Activated B cell treated with CpG ODN at 0.5 μM for 24 hours (primary cell): Measurements from ENCODE around the gene COL5A1. TPM values are rescaled to one million over a fixed set of nuclear protein-coding genes. Genes with fewer than 3 reads are reported as not detected.

Experiments
- ATAC-seq: fragments of 200-7000 bp; cut with Tn5 transposase; one replicate; pipeline ENCODE4 v1.10.0; 2021; ENCODE audit warnings: low read depth, mild to moderate bottlenecking, moderate library complexity
- CTCF ChIA-PET: fragments of 350-600 bp; sonication (Branson Sonifier 250); formaldehyde crosslinking; loops from one replicate; lab custom pipeline; 2021; ENCODE audit warnings: antibody characterized with exemption; lab: Charles Lee
- POLR2A ChIA-PET: fragments of 350-600 bp; sonication (Branson Sonifier 250); formaldehyde crosslinking; loops from one replicate; lab custom pipeline; 2021; ENCODE audit warnings: antibody characterized with exemption; lab: Charles Lee
- DNase-seq: peaks from one replicate; pipeline ENCODE4 v3.0.0; 2022
- H3K27ac Mint-ChIP-seq: one replicate; pipeline ENCODE4 v1.8.0; 2020; ENCODE audit warnings: mixed read lengths
- H3K27me3 Mint-ChIP-seq: one replicate; pipeline ENCODE4 v1.8.0; 2021; ENCODE audit warnings: mixed read lengths
- H3K36me3 Mint-ChIP-seq: one replicate; pipeline ENCODE4 v1.8.0; 2021; ENCODE audit warnings: low read depth, mixed read lengths
- H3K4me1 Mint-ChIP-seq: one replicate; pipeline ENCODE4 v1.8.0; 2021; ENCODE audit warnings: mixed read lengths
- H3K4me3 Mint-ChIP-seq: one replicate; pipeline ENCODE4 v1.8.0; 2020; ENCODE audit warnings: mild to moderate bottlenecking, mixed read lengths
- H3K9me3 Mint-ChIP-seq: one replicate; pipeline ENCODE4 v1.8.0; 2020; ENCODE audit warnings: mixed read lengths
- intact Hi-C: fragments of 100-400 bp; cut with micrococcal nuclease; formaldehyde crosslinking; loops from one replicate; pipeline ENCODE4 v1.15.1; 2024
- total RNA-seq: library from RNA; stranded (reverse); gene quantifications from 2 replicates; pipeline ENCODE4 v1.2.3, GENCODE V29; 2022
- TF ChIP-seq, protein P1 (sequence below): fragments of 200-600 bp; IDR thresholded peaks from one replicate; pipeline ENCODE4 v1.8.0; 2022; ENCODE audit warnings: antibody characterized with exemption, mild to moderate bottlenecking

COL5A1 gene
- total RNA-seq, 1 donor from 2014 or later: 0.02 TPM

DNA sequence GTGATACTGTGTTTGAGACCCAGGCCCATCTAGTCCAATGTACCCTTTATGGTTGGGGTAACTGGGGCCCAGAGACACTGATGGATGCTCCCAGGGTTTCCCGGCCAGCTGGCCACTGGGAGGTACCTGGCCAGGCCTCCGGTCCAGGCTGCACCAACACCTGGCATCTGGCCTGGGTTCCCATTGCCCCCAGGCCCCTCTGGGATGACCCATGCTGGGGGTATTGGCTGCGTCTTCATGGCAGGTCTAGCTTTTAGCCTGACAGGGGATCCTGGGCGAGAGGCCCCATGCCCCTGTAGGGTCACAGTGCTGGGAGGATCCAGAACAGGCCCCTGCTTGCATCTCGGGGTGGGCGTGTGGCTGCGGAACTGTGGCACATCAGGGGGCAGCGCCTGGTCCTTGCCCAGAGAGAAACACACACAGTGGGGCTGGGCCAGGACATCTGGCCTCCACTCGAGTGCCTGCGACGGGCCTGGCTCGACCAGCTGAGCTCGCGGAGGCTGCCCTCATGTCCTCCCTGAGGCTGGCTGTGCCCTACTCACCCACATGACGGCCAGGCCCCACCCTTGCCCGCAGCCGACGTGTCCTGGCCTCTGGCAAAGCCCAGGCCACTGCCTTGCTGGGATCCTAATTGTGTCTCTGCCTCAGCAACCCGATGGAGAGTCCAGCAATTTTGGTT, 21.5 kb upstream of the COL5A1 start:
- H3K4me3 Mint-ChIP-seq: no peak overlapping the region
- H3K9me3 Mint-ChIP-seq: no peaks in the 10 kb centered on the region
- ChIA-PET POLR2A (no interaction called here), CTCF (no interaction called here)
- peaks cover 16% of the 10 kb centered on the region for H3K27me3 Mint-ChIP-seq
- DNase-seq: peak; percentile 7
- intact Hi-C loops: no loop called here
- H3K27ac Mint-ChIP-seq: no peak overlapping the region
- no peaks in the 10 kb centered on the region for H3K4me1 Mint-ChIP-seq
- TF ChIP-seq, protein P1, sequence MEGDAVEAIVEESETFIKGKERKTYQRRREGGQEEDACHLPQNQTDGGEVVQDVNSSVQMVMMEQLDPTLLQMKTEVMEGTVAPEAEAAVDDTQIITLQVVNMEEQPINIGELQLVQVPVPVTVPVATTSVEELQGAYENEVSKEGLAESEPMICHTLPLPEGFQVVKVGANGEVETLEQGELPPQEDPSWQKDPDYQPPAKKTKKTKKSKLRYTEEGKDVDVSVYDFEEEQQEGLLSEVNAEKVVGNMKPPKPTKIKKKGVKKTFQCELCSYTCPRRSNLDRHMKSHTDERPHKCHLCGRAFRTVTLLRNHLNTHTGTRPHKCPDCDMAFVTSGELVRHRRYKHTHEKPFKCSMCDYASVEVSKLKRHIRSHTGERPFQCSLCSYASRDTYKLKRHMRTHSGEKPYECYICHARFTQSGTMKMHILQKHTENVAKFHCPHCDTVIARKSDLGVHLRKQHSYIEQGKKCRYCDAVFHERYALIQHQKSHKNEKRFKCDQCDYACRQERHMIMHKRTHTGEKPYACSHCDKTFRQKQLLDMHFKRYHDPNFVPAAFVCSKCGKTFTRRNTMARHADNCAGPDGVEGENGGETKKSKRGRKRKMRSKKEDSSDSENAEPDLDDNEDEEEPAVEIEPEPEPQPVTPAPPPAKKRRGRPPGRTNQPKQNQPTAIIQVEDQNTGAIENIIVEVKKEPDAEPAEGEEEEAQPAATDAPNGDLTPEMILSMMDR: no peak
- H3K36me3 Mint-ChIP-seq: no peaks in the 10 kb centered on the region
- no peak for ATAC-seq

DNA sequence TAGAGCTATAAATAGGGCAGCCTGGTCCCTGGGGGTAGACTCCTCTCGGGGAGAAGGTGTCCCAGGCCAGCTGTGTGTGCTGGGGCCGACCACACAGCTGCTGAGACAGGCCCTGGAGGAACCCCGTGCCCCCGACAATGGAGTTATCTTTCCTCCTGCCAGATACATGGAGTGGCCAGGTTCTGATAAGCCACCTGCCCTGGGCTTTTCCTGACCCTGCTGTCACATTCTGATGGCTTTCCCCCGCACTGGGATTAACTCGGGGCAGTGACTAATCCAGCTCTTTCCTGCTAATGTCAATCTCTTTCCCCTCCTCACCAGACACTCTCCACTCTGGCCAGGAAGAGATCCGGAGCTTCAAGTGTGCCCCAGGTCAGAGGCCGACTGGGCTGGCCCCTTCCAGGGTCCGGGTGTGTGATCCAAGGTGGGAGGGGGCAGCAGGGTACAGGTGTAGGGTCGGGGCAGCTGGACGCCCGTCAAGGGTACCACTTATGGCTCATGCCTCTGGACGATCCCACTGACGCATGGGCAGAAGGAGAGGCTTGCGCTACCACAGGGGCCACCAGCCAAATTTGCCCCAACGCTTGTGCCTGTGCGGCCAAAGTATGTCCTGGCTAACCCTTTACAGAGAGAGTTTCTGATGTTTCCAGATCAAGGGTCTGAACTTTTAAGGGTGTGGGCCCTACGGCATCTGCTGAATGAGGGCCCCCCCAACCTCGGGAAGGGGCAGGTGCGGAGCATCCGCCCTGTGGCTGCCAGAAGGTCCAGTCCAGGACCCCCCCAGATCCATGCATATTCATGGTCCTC, 20.6 kb upstream of the COL5A1 start:
- ChIA-PET POLR2A (no interaction called here), CTCF (no interaction called here)
- TF ChIP-seq, protein P1: no peak
- H3K36me3 Mint-ChIP-seq: no peaks in the 10 kb centered on the region
- intact Hi-C loops: no loop called here
- ATAC-seq (no peak), DNase-seq (peak; percentile 7)
- H3K27me3 Mint-ChIP-seq: peaks cover 16% of the 10 kb centered on the region
- no peak overlapping the region for H3K27ac Mint-ChIP-seq
- no peaks in the 10 kb centered on the region for H3K4me1 Mint-ChIP-seq
- H3K9me3 Mint-ChIP-seq: no peaks in the 10 kb centered on the region
- H3K4me3 Mint-ChIP-seq: no peak overlapping the region

DNA sequence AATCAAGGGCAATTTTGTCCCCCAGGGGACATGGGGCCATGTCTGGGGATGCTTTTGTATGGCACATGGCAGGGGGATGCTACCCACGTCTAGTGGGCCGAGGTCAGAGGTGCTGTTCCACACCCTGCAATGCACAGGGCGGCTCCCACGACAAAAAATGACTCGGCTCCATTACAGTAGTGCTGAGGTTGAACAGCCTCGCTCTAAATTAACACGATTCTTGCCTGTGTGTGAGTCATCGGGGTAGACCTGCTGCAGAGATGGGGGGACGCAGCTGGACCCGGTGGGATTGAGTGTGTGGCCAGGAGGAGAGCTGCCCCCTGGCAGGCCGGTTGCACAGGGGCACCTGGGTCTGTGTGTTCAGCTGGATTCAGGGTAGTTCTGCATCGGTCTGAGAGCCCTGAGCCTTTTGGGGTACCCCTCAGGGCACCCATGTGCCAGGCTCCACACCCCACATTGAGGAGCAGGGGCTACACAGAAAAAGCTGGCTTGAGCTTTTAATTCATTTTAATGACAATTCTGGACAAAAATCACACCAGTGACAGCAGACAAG, 20.0 kb upstream of the COL5A1 start:
- CTCF ChIA-PET: no interaction called here
- no peak for ATAC-seq
- Mint-ChIP-seq H3K36me3 (no peaks in the 10 kb centered on the region), H3K27ac (no peak overlapping the region), H3K4me3 (no peak overlapping the region), H3K4me1 (no peaks in the 10 kb centered on the region), H3K27me3 (peaks cover 16% of the 10 kb centered on the region), H3K9me3 (no peaks in the 10 kb centered on the region)
- TF ChIP-seq, protein P1: no peak
- POLR2A ChIA-PET: no interaction called here
- intact Hi-C loops: no loop called here
- no peak for DNase-seq

DNA sequence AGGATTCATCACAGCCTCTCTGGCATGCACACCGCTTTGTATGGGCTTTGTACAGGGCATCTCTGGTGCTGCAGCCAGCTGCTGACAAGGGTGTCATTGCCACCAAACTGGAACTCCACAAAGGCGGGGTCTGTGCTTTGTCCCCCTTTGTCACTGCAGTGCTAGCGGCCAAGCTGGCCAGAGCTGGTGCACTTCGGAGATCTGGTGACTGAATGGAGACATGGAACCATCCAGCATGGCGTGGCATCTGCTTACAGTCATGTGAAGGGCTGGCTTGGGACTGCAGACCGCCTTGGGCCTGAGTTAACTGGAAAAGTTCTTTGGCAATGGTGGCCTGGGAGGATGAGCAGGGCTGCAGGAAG, 18.7 kb upstream of the COL5A1 start:
- ChIA-PET CTCF (no interaction called here), POLR2A (no interaction called here)
- DNase-seq (no peak), ATAC-seq (no peak)
- Mint-ChIP-seq H3K9me3 (no peaks in the 10 kb centered on the region), H3K27me3 (peaks cover 16% of the 10 kb centered on the region), H3K27ac (no peak overlapping the region), H3K4me1 (no peaks in the 10 kb centered on the region), H3K36me3 (no peaks in the 10 kb centered on the region), H3K4me3 (no peak overlapping the region)
- intact Hi-C loops: no loop called here
- TF ChIP-seq, protein P1: no peak
